Neuron (in vitro differentiated cells): ENCODE results near the gene BEGAIN.

Source experiments
- H2AFZ ChIP-seq: one replicate; pipeline ENCODE4 v1.6.1; 2013; ENCODE audit warnings: low read depth, mild to moderate bottlenecking, inconsistent platforms, low read length, moderate library complexity
- H3K27me3 ChIP-seq: one replicate; pipeline ENCODE4 v1.6.1; 2013; ENCODE audit warnings: low read length; ENCODE audit not compliant: insufficient read depth
- H3K36me3 ChIP-seq: one replicate; pipeline ENCODE4 v1.6.1; 2013; ENCODE audit warnings: low read length; ENCODE audit not compliant: insufficient read depth
- H3K4me1 ChIP-seq: one replicate; pipeline ENCODE4 v1.6.1; 2013; ENCODE audit warnings: low read length; ENCODE audit not compliant: insufficient read depth
- H3K4me3 ChIP-seq: 2 replicates; pipeline ENCODE4 v1.5.1; 2013; ENCODE audit warnings: mild to moderate bottlenecking, low read length, moderate library complexity
- H3K9me3 ChIP-seq: one replicate; pipeline ENCODE4 v1.6.1; 2013; ENCODE audit warnings: low read length

The BEGAIN gene

GRCh38 chr14:100609941-100610391, 22.7 kb upstream of the BEGAIN start:
- no peaks in the 10 kb centered on the region for H3K9me3 ChIP-seq
- H3K36me3 ChIP-seq: no peaks in the 10 kb centered on the region
- no peak overlapping the region for H2AFZ ChIP-seq
- no peaks in the 10 kb centered on the region for H3K4me1 ChIP-seq
- H3K4me3 ChIP-seq: no peak overlapping the region
- H3K27me3 ChIP-seq: no peaks in the 10 kb centered on the region

DNA sequence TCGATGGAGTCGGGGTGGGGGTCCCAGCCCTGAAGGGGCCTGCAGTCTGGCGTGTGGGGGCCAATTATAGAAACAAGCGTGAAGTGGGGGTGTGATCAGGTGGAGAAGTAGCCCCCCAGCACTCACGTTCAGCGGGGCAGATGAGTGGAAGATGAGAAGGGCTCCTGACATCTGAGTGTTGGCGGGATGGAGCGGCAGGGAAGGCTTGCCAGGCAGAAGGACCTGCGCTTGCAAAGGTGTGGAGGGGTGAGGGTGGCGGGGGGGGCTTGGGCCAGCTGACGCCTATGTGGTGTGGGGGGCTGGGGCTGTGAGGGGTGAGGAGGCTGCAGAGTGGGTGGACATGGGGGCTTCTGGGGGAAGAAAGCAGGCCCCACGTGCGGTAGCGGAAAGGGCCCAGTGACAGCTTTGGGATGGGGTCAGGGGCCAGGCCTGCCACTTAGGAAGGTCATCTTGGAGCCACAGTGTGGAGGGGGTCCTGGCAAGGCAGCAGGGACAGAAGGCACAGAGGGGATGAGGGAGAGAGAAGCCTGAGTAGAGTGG, 22.2 kb upstream of the BEGAIN start:
- no peak overlapping the region for H3K4me3 ChIP-seq
- no peaks in the 10 kb centered on the region for H3K9me3 ChIP-seq
- no peaks in the 10 kb centered on the region for H3K27me3 ChIP-seq
- no peaks in the 10 kb centered on the region for H3K36me3 ChIP-seq
- H3K4me1 ChIP-seq: no peaks in the 10 kb centered on the region
- no peak overlapping the region for H2AFZ ChIP-seq

DNA sequence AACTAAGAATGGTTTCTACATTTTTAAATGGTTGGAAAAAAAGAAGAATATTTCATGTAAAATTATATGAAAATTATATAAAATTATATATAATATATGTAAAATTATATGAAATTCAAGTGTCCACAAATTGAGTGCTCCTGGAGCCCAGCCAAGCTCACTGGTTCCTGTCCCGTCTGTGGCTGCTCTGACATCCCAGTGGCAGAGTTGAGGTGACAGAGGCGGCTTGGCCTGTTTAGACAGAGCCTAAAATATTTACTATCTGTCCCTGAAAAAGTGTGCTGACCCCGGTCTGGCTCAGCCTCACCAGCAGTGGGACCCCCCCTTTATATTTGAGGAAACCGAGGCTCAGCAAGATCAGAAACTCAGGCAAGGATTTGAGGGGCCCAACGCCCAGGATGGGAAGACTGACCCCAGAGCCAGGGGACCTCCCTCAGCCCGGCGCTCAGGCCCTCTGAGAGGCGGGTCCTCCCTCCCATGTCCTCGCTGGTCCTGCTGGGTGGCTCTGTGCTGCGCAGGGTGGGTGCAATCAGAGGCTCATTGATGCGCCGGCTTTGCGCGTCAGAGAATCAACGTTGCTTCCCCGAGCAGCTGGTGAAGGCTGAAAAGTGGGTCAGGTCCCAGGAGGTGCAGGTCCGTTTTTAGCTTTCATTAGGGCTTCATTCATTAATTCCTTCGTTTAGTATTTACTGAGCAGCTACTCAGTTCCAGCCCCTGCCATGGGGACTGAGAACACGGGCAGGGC, 21.5 kb upstream of the BEGAIN start:
- Histone ChIP-seq H3K4me3 (no peak overlapping the region), H3K4me1 (no peaks in the 10 kb centered on the region), H3K27me3 (no peaks in the 10 kb centered on the region), H2AFZ (no peak overlapping the region), H3K9me3 (no peaks in the 10 kb centered on the region), H3K36me3 (no peaks in the 10 kb centered on the region)

- H3K4me3 ChIP-seq: no peak overlapping the region
These were observed 20.8 kb upstream of the BEGAIN start for GRCh38 chr14:100608064-100608463.

DNA sequence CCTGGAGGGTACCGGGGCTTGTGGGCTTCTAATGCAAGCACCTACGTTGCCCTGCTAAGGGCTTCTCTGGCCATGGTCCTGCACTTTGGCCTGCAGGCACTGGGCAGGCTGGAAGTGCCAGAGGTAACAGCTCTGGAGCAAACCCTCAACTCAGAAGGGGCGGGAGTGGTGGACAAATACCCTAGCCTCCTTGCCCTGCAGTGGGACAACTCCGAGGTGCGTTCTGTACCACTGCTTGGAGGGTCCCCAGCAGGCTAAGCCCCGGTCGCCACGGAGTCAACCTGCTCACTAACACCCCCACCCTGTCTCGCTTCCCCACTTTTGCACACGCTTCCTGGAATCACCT, 20.4 kb upstream of the BEGAIN start:
- H3K4me3 ChIP-seq: no peak overlapping the region
- no peaks in the 10 kb centered on the region for H3K4me1 ChIP-seq
- H3K36me3 ChIP-seq: no peaks in the 10 kb centered on the region
- H3K27me3 ChIP-seq: no peaks in the 10 kb centered on the region
- H3K9me3 ChIP-seq: no peaks in the 10 kb centered on the region
- no peak overlapping the region for H2AFZ ChIP-seq

More at GRCh38 chr14:100608064-100608463, 20.8 kb upstream of the BEGAIN start:
- Histone ChIP-seq H3K27me3 (no peaks in the 10 kb centered on the region), H2AFZ (no peak overlapping the region), H3K36me3 (no peaks in the 10 kb centered on the region), H3K9me3 (no peaks in the 10 kb centered on the region), H3K4me1 (no peaks in the 10 kb centered on the region)

DNA sequence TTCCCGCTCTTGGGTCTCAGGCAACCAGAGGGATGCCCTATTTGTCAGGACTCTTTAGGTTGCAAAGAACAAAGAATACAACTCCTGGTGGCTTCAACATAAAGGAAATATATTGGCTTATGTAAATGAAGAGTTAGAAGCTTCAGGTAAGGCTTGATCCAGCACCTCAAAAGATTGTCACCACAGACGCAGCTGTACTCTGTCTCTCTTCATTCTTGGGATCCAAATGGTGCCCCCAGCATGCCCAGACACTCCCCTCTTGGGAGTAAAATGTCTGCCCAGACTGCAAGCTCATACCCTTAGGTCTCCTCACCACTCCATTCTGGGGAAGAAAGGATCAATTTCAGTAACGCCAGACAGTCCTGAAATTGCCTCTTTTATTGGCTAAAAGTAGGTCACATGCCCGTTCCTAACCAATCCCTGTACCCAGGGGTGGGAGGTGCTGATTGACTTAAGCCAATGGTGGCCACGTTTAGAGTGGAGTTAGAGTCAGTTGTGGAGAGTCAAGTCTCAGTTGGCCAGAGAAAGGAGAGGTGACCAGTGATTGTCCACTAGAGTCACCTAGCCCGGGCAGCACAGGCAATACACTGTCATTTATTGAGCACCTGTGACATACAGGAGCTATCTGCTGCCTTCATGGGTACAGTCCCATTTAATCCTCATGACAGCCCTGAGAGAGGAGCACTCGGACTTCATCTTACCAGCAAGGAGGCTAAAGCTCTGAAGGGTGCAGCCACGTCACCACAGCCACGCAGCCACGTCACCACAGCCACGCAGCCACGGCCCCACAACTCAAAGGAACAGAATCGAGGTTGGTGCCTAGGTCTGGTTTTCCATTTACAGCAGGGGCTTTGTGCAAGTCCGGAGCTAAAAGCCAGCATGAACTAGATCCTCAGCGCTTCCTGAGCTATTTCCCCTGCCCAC, 19.7 kb upstream of the BEGAIN start:
- Histone ChIP-seq H3K4me3 (no peak overlapping the region), H2AFZ (no peak overlapping the region), H3K36me3 (no peaks in the 10 kb centered on the region), H3K27me3 (no peaks in the 10 kb centered on the region), H3K9me3 (no peaks in the 10 kb centered on the region), H3K4me1 (no peaks in the 10 kb centered on the region)

DNA sequence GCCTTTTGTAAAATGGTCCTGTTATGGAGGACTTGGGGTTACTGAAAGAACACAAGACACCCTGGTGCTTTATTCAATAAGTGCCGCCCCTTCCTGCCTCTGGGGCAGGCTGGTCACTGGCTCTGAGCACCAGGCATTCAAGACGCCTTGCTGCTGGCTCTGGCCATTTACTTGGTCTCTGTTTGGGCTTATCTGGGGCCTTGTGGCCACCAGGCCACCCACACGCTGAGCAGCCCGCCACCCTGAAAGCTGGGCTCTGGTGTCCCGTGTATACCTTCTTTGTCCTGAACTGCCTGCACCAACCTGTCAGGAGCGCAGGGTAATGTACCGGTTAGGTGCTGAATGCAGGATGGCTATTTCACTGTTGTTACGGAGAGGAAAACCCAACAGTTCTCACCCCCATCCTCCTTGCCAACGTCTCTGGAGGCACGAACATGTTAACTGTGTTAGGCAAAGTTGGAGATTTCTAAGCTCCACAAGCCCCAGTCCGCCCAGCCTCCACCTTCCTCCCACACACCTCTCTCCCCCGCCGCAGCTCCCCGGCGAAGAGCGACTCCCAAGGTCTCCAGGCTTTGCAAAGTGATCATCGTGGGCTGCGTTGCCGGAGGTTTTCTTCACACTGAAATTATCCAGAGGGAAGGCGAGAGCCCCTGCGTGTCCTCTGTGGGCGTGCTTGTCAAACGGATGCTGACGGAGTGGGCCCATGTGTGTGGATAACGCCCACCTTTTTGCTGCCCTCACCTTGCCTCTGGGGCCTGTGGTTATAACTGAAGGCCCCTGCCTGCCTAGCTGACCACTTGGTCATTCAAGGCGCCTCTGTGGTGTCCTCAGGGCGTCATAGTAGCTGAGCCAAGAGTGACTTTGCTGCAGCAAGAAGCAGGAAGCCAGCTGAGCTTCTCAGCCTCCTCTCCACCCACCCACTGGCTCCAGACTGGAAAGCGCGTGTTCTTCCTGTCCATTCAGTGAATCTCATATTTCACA, 18.8 kb upstream of the BEGAIN start:
- H3K4me3 ChIP-seq: no peak overlapping the region
- no peak overlapping the region for H2AFZ ChIP-seq
- no peaks in the 10 kb centered on the region for H3K27me3 ChIP-seq
- H3K4me1 ChIP-seq: no peaks in the 10 kb centered on the region
- H3K9me3 ChIP-seq: no peaks in the 10 kb centered on the region
- H3K36me3 ChIP-seq: no peaks in the 10 kb centered on the region

GRCh38 chr14:100605230-100605629, 18.0 kb upstream of the BEGAIN start:
- H3K4me3 ChIP-seq: no peak overlapping the region
- H2AFZ ChIP-seq: no peak overlapping the region
- no peaks in the 10 kb centered on the region for H3K4me1 ChIP-seq

GRCh38 chr14:100604709-100605108, 17.5 kb upstream of the BEGAIN start:
- no peaks in the 10 kb centered on the region for H3K4me1 ChIP-seq

More at GRCh38 chr14:100605230-100605629, 18.0 kb upstream of the BEGAIN start:
- H3K27me3 ChIP-seq: no peaks in the 10 kb centered on the region
- no peaks in the 10 kb centered on the region for H3K9me3 ChIP-seq
- H3K36me3 ChIP-seq: no peaks in the 10 kb centered on the region

GRCh38 chr14:100604121-100604501, 16.9 kb upstream of the BEGAIN start:
- H3K36me3 ChIP-seq: no peaks in the 10 kb centered on the region
- no peaks in the 10 kb centered on the region for H3K4me1 ChIP-seq
- H3K9me3 ChIP-seq: no peaks in the 10 kb centered on the region
- H3K27me3 ChIP-seq: no peaks in the 10 kb centered on the region
- no peak overlapping the region for H2AFZ ChIP-seq
- no peak overlapping the region for H3K4me3 ChIP-seq

More at GRCh38 chr14:100604709-100605108, 17.5 kb upstream of the BEGAIN start:
- H3K9me3 ChIP-seq: no peaks in the 10 kb centered on the region
- H3K4me3 ChIP-seq: no peak overlapping the region
- no peaks in the 10 kb centered on the region for H3K27me3 ChIP-seq
- no peak overlapping the region for H2AFZ ChIP-seq
- H3K36me3 ChIP-seq: no peaks in the 10 kb centered on the region

DNA sequence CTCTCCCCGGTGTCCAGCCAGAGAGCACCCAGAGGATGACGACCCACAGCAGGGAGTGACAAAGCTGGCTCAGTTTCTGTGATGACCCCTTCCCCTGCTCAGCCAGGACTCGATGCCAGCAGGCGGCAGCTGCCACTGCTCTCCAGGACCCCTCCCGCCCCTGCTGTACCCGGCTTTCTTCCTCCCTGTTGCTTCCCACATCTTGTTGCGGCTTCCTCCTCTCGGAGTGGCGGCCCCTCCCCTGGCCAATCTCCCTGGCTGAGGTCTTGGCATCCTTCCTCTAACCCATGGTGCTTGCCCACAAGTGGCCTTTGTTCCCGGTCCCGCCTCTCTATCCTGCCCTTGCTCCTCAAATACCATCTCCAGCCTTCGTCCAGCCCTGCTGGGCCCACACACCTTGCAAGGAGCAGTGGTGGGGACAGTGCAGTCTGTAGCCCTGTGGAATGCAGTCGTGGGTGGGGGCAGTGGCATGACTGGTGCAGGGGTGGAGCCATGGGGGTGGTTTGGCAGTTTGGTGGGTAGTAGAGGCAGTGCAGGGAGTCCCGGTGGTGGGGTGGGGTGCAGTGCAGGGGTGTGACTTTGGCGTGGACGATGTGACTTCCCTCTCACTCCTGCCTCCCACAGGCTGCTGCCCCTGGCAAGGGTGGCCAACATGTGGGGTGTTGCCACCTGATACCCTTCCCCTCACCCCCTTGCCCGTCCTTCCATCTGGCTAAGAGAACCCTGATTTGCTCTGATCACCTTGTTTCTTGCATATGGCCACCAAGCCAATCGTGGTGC, 16.3 kb upstream of the BEGAIN start:
- Histone ChIP-seq H3K9me3 (no peaks in the 10 kb centered on the region), H3K4me1 (no peaks in the 10 kb centered on the region), H3K4me3 (no peak overlapping the region), H2AFZ (no peak overlapping the region), H3K36me3 (no peaks in the 10 kb centered on the region), H3K27me3 (no peaks in the 10 kb centered on the region)
